GM03348 (cell line): Measurements from ENCODE around the gene ZNF598.
"Not testable (repeated sequence)": the region's sequence is repeated elsewhere in the genome, so short reads cannot be mapped to it uniquely, and the experiment has no call there.

ENCODE experiments used
- DNase-seq: peaks from one replicate; pipeline ENCODE4 v3.0.0; 2012; ENCODE audit warnings: low spot score

ZNF598 gene

GRCh38 chr16:2040041-2040786 is 30.6 kb upstream of the ZNF598 start:
- no peak for DNase-seq

- peak; percentile 77 for DNase-seq
These were observed 29.8 kb upstream of the ZNF598 start for GRCh38 chr16:2039274-2040031.

- DNase-seq: no peak
These were observed 29.0 kb upstream of the ZNF598 start for GRCh38 chr16:2038382-2039231.

GRCh38 chr16:2037647-2038381 is 28.2 kb upstream of the ZNF598 start:
- no peak for DNase-seq

GRCh38 chr16:2037115-2037514 is 27.5 kb upstream of the ZNF598 start:
- DNase-seq: no peak

- DNase-seq: no peak
These were observed 26.8 kb upstream of the ZNF598 start for GRCh38 chr16:2036200-2036966.

GRCh38 chr16:2035431-2036199 is 26.0 kb upstream of the ZNF598 start:
- peak; percentile 90 for DNase-seq

GRCh38 chr16:2034696-2035430 is 25.2 kb upstream of the ZNF598 start:
- DNase-seq: no peak

- DNase-seq: not testable (repeated sequence)
These were observed 24.5 kb upstream of the ZNF598 start for GRCh38 chr16:2033909-2034695.

- peak; percentile 89 for DNase-seq
These were observed 23.7 kb upstream of the ZNF598 start for GRCh38 chr16:2033057-2033908.

GRCh38 chr16:2032285-2033056 is 22.9 kb upstream of the ZNF598 start:
- peak; percentile 42 for DNase-seq

- DNase-seq: no peak
These were observed 21.5 kb upstream of the ZNF598 start for GRCh38 chr16:2031081-2031577.

GRCh38 chr16:2030036-2030435 is 20.4 kb upstream of the ZNF598 start:
- no peak for DNase-seq

- DNase-seq: no peak
These were observed 19.7 kb upstream of the ZNF598 start for GRCh38 chr16:2029350-2029749.

- DNase-seq: no peak
These were observed 19.1 kb upstream of the ZNF598 start for GRCh38 chr16:2028620-2029220.

- DNase-seq: no peak
These were observed 18.5 kb upstream of the ZNF598 start for GRCh38 chr16:2028146-2028545.
